ENCODE results near the gene GATAD2B. TPM values are rescaled to one million over a fixed set of nuclear protein-coding genes. Genes with fewer than 3 reads are reported as not detected.

GATAD2B gene
- total RNA-seq, 1 donor: 11.6 TPM

- TF ChIP-seq CTCF (IDR thresholded peaks at IDR 0.05; ENCODE audit: extremely low read depth, low read depth, low read length): no peak
- peaks cover 35% of the 10 kb centered on the region for H3K36me3 ChIP-seq (ENCODE audit: insufficient read depth, low read length)
Measured at GRCh38 chr1:153951801-153952200, 29.0 kb upstream of the GATAD2B start.

GRCh38 chr1:153951183-153951582 lies 28.4 kb upstream of the GATAD2B start:
- peaks cover 35% of the 10 kb centered on the region for H3K36me3 ChIP-seq (ENCODE audit: insufficient read depth, low read length)
- no peak overlapping the region for H3K4me3 ChIP-seq (ENCODE audit: insufficient read depth, low read length)
- H3K27ac ChIP-seq (ENCODE audit: low read depth, low read length): no peak overlapping the region
- peaks cover 37% of the 10 kb centered on the region for H3K79me2 ChIP-seq (ENCODE audit: insufficient read depth, low read length)
- DNase-seq (ENCODE audit: insufficient read length, low spot score, missing footprints): peak; percentile 42
- no peak overlapping the region for H3K4me2 ChIP-seq (ENCODE audit: insufficient read depth, low read length)
- no peaks in the 10 kb centered on the region for H3K9me3 ChIP-seq (ENCODE audit: low read depth, low read length)
- TF ChIP-seq CTCF (IDR thresholded peaks at IDR 0.05; ENCODE audit: extremely low read depth, low read depth, low read length): no peak
- peaks cover 26% of the 10 kb centered on the region for H4K20me1 ChIP-seq (ENCODE audit: insufficient read depth, low read length)
- no peaks in the 10 kb centered on the region for H3K27me3 ChIP-seq (ENCODE audit: insufficient read depth, low read length)
- peaks cover 5% of the 10 kb centered on the region for H3K4me1 ChIP-seq (ENCODE audit: insufficient read depth, low read length)
- no peak overlapping the region for H2AFZ ChIP-seq (ENCODE audit: low read length)

More at GRCh38 chr1:153951801-153952200, 29.0 kb upstream of the GATAD2B start:
- no peak overlapping the region for H3K4me2 ChIP-seq (ENCODE audit: insufficient read depth, low read length)
- no peak overlapping the region for H3K4me3 ChIP-seq (ENCODE audit: insufficient read depth, low read length)
- H3K4me1 ChIP-seq (ENCODE audit: insufficient read depth, low read length): peaks cover 6% of the 10 kb centered on the region
- DNase-seq (ENCODE audit: insufficient read length, low spot score, missing footprints): peak; percentile 60
- no peaks in the 10 kb centered on the region for H3K27me3 ChIP-seq (ENCODE audit: insufficient read depth, low read length)
- H3K27ac ChIP-seq (ENCODE audit: low read depth, low read length): no peak overlapping the region
- peaks cover 39% of the 10 kb centered on the region for H3K79me2 ChIP-seq (ENCODE audit: insufficient read depth, low read length)
- peaks cover 33% of the 10 kb centered on the region for H4K20me1 ChIP-seq (ENCODE audit: insufficient read depth, low read length)
- H2AFZ ChIP-seq (ENCODE audit: low read length): no peak overlapping the region
- no peaks in the 10 kb centered on the region for H3K9me3 ChIP-seq (ENCODE audit: low read depth, low read length)

DNA sequence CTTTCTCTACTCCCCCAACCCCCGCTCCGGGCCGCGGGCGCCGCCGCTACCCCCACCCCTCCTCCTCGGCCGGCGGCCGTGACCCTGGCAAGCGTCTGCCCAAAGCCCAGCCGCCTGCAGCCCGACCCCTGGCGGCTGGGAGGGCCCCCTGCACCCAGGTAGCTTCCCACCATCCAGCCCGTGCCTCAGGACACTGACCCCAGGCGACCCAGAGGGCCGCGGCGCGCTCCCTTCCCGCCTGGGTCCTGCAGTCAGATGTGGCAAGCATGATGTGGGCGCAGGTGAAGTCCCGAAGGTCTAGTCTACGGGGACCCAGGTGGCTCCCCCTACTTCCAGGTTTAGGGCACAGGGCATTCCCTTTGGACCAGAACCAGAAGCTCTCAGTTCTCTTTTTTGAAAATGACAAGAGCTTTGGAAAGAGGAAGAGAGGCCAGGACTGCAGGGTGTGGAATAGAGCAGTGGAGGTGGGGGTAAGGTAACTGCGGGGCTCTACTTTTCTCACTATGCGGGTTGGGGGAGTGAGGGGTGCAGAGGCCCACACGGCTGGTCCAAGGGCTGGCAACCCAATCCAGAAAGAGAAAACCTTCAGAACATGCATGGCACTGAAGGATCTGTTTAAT lies 24.0 kb upstream of the GATAD2B start, which contains the start of gene DENND4B:
TSS of gene DENND4B (minus strand) at position 97 of the 620 bp plus-strand sequence. CDS start 2,344 bp downstream, outside the sequence.
- Histone ChIP-seq H3K79me2 (ENCODE audit: insufficient read depth, low read length) (peaks cover 29% of the 10 kb centered on the region), H3K27me3 (ENCODE audit: insufficient read depth, low read length) (no peaks in the 10 kb centered on the region), H3K4me3 (ENCODE audit: insufficient read depth, low read length) (peak within 1 kb of the TSS; percentile 93), H2AFZ (ENCODE audit: low read length) (peak within 1 kb of the TSS; percentile 80), H4K20me1 (ENCODE audit: insufficient read depth, low read length) (no peaks in the 10 kb centered on the region), H3K4me2 (ENCODE audit: insufficient read depth, low read length) (peak within 1 kb of the TSS; percentile 91), H3K4me1 (ENCODE audit: insufficient read depth, low read length) (peaks cover 12% of the 10 kb centered on the region), H3K36me3 (ENCODE audit: insufficient read depth, low read length) (peaks cover 21% of the 10 kb centered on the region), H3K27ac (ENCODE audit: low read depth, low read length) (peak within 1 kb of the TSS; percentile 90), H3K9me3 (ENCODE audit: low read depth, low read length) (no peaks in the 10 kb centered on the region)
- DNase-seq (ENCODE audit: insufficient read length, low spot score, missing footprints): peak; percentile 100
- TF ChIP-seq CTCF (IDR thresholded peaks at IDR 0.05; ENCODE audit: extremely low read depth, low read depth, low read length): peak; percentile 70

GRCh38 chr1:153945795-153946621 lies 23.2 kb upstream of the GATAD2B start:
- H3K4me3 ChIP-seq (ENCODE audit: insufficient read depth, low read length): peak overlapping the region; percentile 93
- H4K20me1 ChIP-seq (ENCODE audit: insufficient read depth, low read length): no peaks in the 10 kb centered on the region
- TF ChIP-seq CTCF (IDR thresholded peaks at IDR 0.05; ENCODE audit: extremely low read depth, low read depth, low read length): no peak
- peaks cover 21% of the 10 kb centered on the region for H3K36me3 ChIP-seq (ENCODE audit: insufficient read depth, low read length)
- peak overlapping the region; percentile 91 for H3K4me2 ChIP-seq (ENCODE audit: insufficient read depth, low read length)
- H3K9me3 ChIP-seq (ENCODE audit: low read depth, low read length): no peaks in the 10 kb centered on the region
- peaks cover 12% of the 10 kb centered on the region for H3K4me1 ChIP-seq (ENCODE audit: insufficient read depth, low read length)
- no peaks in the 10 kb centered on the region for H3K27me3 ChIP-seq (ENCODE audit: insufficient read depth, low read length)
- H2AFZ ChIP-seq (ENCODE audit: low read length): peak overlapping the region; percentile 80
- peak overlapping the region; percentile 90 for H3K27ac ChIP-seq (ENCODE audit: low read depth, low read length)
- peak; percentile 99 for DNase-seq (ENCODE audit: insufficient read length, low spot score, missing footprints)
- H3K79me2 ChIP-seq (ENCODE audit: insufficient read depth, low read length): peaks cover 29% of the 10 kb centered on the region
